H1 (cell line): Measurements from ENCODE around the gene R3HDM4. TPM values are rescaled to one million over a fixed set of nuclear protein-coding genes. Genes with fewer than 3 reads are reported as not detected.
"Not testable (repeated sequence)": the region's sequence is repeated elsewhere in the genome, so short reads cannot be mapped to it uniquely, and the experiment has no call there.

ENCODE experiments used
- CTCF ChIA-PET: fragments of 300-600 bp; sonication (Branson Sonifier 250); formaldehyde crosslinking; loops from one replicate; lab custom pipeline; 2021; ENCODE audit not compliant: partially characterized antibody; lab: Charles Lee
- POLR2A ChIA-PET: fragments of 300-600 bp; sonication (Branson Sonifier 250); formaldehyde crosslinking; loops from one replicate; lab custom pipeline; 2021; ENCODE audit warnings: inconsistent platforms; ENCODE audit not compliant: partially characterized antibody; lab: Charles Lee
- DNase-seq, 2 experiments: peaks; one replicate each; pipeline versions ENCODE4 v3.0.0 to v3.0.0-alpha.2; 2010 to 2022; ENCODE audit warnings: low spot score in 2 of 2, low read depth in 1 of 2, mixed read lengths in 1 of 2
- FAIRE-seq: peaks from 2 replicates; lab custom pipeline; 2011; peaks lifted over from hg19 to GRCh38; lab: Jason Lieb, UNC
- H2AFZ ChIP-seq: 2 replicates; pipeline ENCODE4 v1.8.1; 2012; ENCODE audit warnings: low read length, inconsistent platforms
- H2AK5ac ChIP-seq: 2 replicates; pipeline ENCODE4 v1.6.1; 2013; ENCODE audit warnings: low read depth, low read length
- H2BK120ac ChIP-seq: replicated peaks from 2 replicates; pipeline ENCODE3; 2013; ENCODE audit warnings: low read depth, low read length, inconsistent platforms
- H2BK12ac ChIP-seq: 2 replicates; pipeline ENCODE4 v1.6.1; 2013; ENCODE audit warnings: low read depth, low read length
- H2BK15ac ChIP-seq: 2 replicates; pipeline ENCODE4 v1.6.1; 2013; ENCODE audit warnings: low read length
- H2BK20ac ChIP-seq: 2 replicates; pipeline ENCODE4 v1.6.1; 2013; ENCODE audit warnings: low read length
- H2BK5ac ChIP-seq: 2 replicates; pipeline ENCODE4 v1.6.1; 2013; ENCODE audit warnings: low read depth, low read length
- H3K14ac ChIP-seq: 2 replicates; pipeline ENCODE4 v1.6.1; 2013; ENCODE audit warnings: inconsistent platforms; ENCODE audit not compliant: insufficient read length
- H3K18ac ChIP-seq: 2 replicates; pipeline ENCODE4 v1.6.1; 2013; ENCODE audit warnings: low read length; ENCODE audit errors: extremely low read depth
- H3K23ac ChIP-seq: 2 replicates; pipeline ENCODE4 v1.6.1; 2013; ENCODE audit warnings: inconsistent platforms; ENCODE audit not compliant: insufficient read length
- H3K23me2 ChIP-seq: 2 replicates; pipeline ENCODE4 v1.6.1; 2013; ENCODE audit warnings: low read depth, low read length
- H3K27ac ChIP-seq: 2 replicates; pipeline ENCODE4 v1.6.1; 2011; ENCODE audit warnings: low read depth, low read length, inconsistent platforms
- H3K27me3 ChIP-seq, 4 experiments: replicated peaks in 1 of 4; 1 replicate in 1 of 4; 2 replicates in 3 of 4; pipeline versions ENCODE4 v1.6.1 to v1.8.1; 2011 to 2013; ENCODE audit warnings: low read length in 3 of 4, mild to moderate bottlenecking in 3 of 4, inconsistent platforms in 2 of 4, mixed read lengths in 2 of 4, moderate library complexity in 1 of 4; ENCODE audit not compliant: control insufficient read depth in 3 of 4, insufficient read depth in 3 of 4; ENCODE audit errors: extremely low read depth in 1 of 4
- H3K36me3 ChIP-seq, 4 experiments: 2 replicates each; pipeline versions ENCODE4 v1.6.1 to v1.8.1; 2011 to 2013; ENCODE audit warnings: mild to moderate bottlenecking in 4 of 4, low read length in 3 of 4, moderate library complexity in 2 of 4, control low read depth in 1 of 4, inconsistent platforms in 1 of 4; ENCODE audit not compliant: insufficient read depth in 4 of 4, control insufficient read depth in 2 of 4
- H3K4ac ChIP-seq: replicated peaks from 2 replicates; pipeline ENCODE3; 2013; ENCODE audit warnings: low read length, low read depth, mixed read lengths, inconsistent platforms; ENCODE audit not compliant: insufficient read length
- H3K4me1 ChIP-seq, 4 experiments: replicated peaks in 1 of 4; 1 replicate in 1 of 4; 2 replicates in 3 of 4; pipeline versions ENCODE4 v1.6.1 to v1.8.1; 2011 to 2013; ENCODE audit warnings: low read length in 3 of 4, inconsistent platforms in 2 of 4, mixed read lengths in 1 of 4; ENCODE audit not compliant: insufficient read depth in 4 of 4, control insufficient read depth in 3 of 4
- H3K4me2 ChIP-seq, 2 experiments: 2 replicates each; pipeline versions ENCODE4 v1.6.1 to v1.8.1; 2011 to 2013; ENCODE audit warnings: low read depth in 2 of 2, low read length in 2 of 2, control low read depth in 1 of 2, inconsistent platforms in 1 of 2, mild to moderate bottlenecking in 1 of 2; ENCODE audit not compliant: insufficient read depth in 1 of 2
- H3K4me3 ChIP-seq, 4 experiments: fragments of 200-600, 300-600 bp in 1 of 4; sonication (generic), shearing (Covaris generic), sonication (Bioruptor Twin) in 1 of 4; 2 replicates each; pipeline versions ENCODE4 v1.5.1 to v1.8.1; 2011 to 2016; ENCODE audit warnings: low read length in 4 of 4, low read depth in 3 of 4, control low read depth in 2 of 4, inconsistent platforms in 2 of 4, mild to moderate bottlenecking in 2 of 4, mixed read lengths in 1 of 4, moderate library complexity in 1 of 4; ENCODE audit not compliant: insufficient read depth in 2 of 4; ENCODE audit errors: extremely low read depth in 1 of 4
- H3K56ac ChIP-seq: replicated peaks from 2 replicates; pipeline ENCODE3; 2013; ENCODE audit warnings: low read depth, mild to moderate bottlenecking, mixed read lengths, low read length, inconsistent platforms; ENCODE audit not compliant: insufficient read length
- H3K79me1 ChIP-seq: 2 replicates; pipeline ENCODE4 v1.6.1; 2013; ENCODE audit warnings: low read depth, low read length, control low read depth
- H3K79me2 ChIP-seq, 2 experiments: 2 replicates each; pipeline versions ENCODE4 v1.6.1 to v1.8.1; 2012 to 2013; ENCODE audit warnings: low read length in 2 of 2, mild to moderate bottlenecking in 2 of 2, inconsistent platforms in 1 of 2; ENCODE audit not compliant: insufficient read depth in 2 of 2, control insufficient read depth in 1 of 2
- H3K9ac ChIP-seq, 4 experiments: replicated peaks in 1 of 4; 1 replicate in 1 of 4; 2 replicates in 3 of 4; pipeline versions ENCODE4 v1.6.1 to v1.8.1; 2011 to 2013; ENCODE audit warnings: low read depth in 3 of 4, low read length in 3 of 4, control low read depth in 2 of 4, mild to moderate bottlenecking in 2 of 4, moderate library complexity in 2 of 4, inconsistent platforms in 1 of 4; ENCODE audit errors: extremely low read depth in 1 of 4
- H3K9me3 ChIP-seq, 2 experiments: 2 replicates each; pipeline versions ENCODE4 v1.6.1 to v1.8.1; 2012 to 2013; ENCODE audit warnings: mild to moderate bottlenecking in 2 of 2, moderate library complexity in 2 of 2, control low read depth in 1 of 2, inconsistent platforms in 1 of 2, low read depth in 1 of 2, low read length in 1 of 2, mixed read lengths in 1 of 2; ENCODE audit not compliant: insufficient read depth in 2 of 2
- H4K20me1 ChIP-seq, 2 experiments: replicated peaks in 1 of 2; 2 replicates each; pipeline versions ENCODE3 to v1.8.1; 2011 to 2013; ENCODE audit warnings: inconsistent platforms in 2 of 2, low read length in 2 of 2, mild to moderate bottlenecking in 1 of 2; ENCODE audit not compliant: insufficient read depth in 2 of 2, control insufficient read depth in 1 of 2
- H4K5ac ChIP-seq: 2 replicates; pipeline ENCODE4 v1.6.1; 2013; ENCODE audit warnings: low read length, low read depth, mixed read lengths, inconsistent platforms; ENCODE audit not compliant: insufficient read length
- H4K8ac ChIP-seq: 2 replicates; pipeline ENCODE4 v1.8.0; 2013; ENCODE audit warnings: mild to moderate bottlenecking, moderate library complexity, low read length, inconsistent platforms; ENCODE audit not compliant: insufficient read depth; ENCODE audit errors: extremely low read depth
- H4K91ac ChIP-seq: replicated peaks from 2 replicates; pipeline ENCODE3; 2013; ENCODE audit warnings: low read length, mixed read lengths, inconsistent platforms; ENCODE audit not compliant: insufficient read length
- WGBS, 2 experiments: shearing (Covaris generic) in 1 of 2; methylation state at CpG; one replicate each; pipeline versions ENCODE4 v1.1.6 to v1.1.7; 2013 to 2015; ENCODE audit warnings: low lambda C conversion rate in 2 of 2, mixed read lengths in 2 of 2, inconsistent platforms in 1 of 2, low coverage in 1 of 2, missing lambda C conversion rate in 1 of 2; ENCODE audit not compliant: insufficient replicate concordance in 2 of 2, insufficient coverage in 1 of 2, insufficient read length in 1 of 2; ENCODE audit errors: extremely low coverage in 1 of 2, missing lambda C conversion rate in 1 of 2; 5-methylcytosine and 5-hydroxymethylcytosine counted together
- polyA plus RNA-seq, 7 experiments: library from polyadenylated mRNA; depleted of rRNA in 3 of 7; stranded (reverse) in 5 of 7; unstranded in 2 of 7; fragments of >200 nt in 5 of 7; fragments of 200-250 nt in 2 of 7; gene quantifications; 1 replicate in 5 of 7; 2 replicates in 1 of 7; 4 replicates in 1 of 7; pipeline versions ENCODE4 v1.2.1 to v1.2.3, GENCODE V29; 2011 to 2013; ENCODE audit warnings: missing spikeins in 2 of 7, mixed read lengths in 2 of 7
- total RNA-seq: library from RNA; stranded (reverse); fragmentation: NEBNext Ultra II Directional; extraction: Animal tissue kit (Norgen Biotek cat#: 25700); gene quantifications from 2 replicates; pipeline ENCODE4 v1.2.1, GENCODE V29; 2021

Gene R3HDM4
- total and polyA plus RNA-seq, 2 of the 8 experiments (the other 6 are each of a cell fraction or from before 2014, with no cell fraction given) = 76.8 to 102 TPM

GRCh38 chr19:891421-892200 lies 21.4 kb downstream of the R3HDM4 start:
- H3K18ac ChIP-seq, H3K9me3 ChIP-seq, DNase-seq, H4K5ac ChIP-seq, H3K23me2 ChIP-seq, H2BK12ac ChIP-seq, H3K4me1 ChIP-seq, H2AK5ac ChIP-seq, H3K23ac ChIP-seq, H2BK5ac ChIP-seq, H3K79me1 ChIP-seq, H2BK15ac ChIP-seq, H2BK120ac ChIP-seq, H4K8ac ChIP-seq, H3K79me2 ChIP-seq, H2AFZ ChIP-seq, H3K4ac ChIP-seq, H3K27me3 ChIP-seq, H4K91ac ChIP-seq, H3K56ac ChIP-seq, FAIRE-seq, H3K9ac ChIP-seq, H3K14ac ChIP-seq, H3K27ac ChIP-seq, H2BK20ac ChIP-seq: not testable (repeated sequence)
- Histone ChIP-seq H4K20me1 (peaks cover 0 to 13% of the 10 kb centered on the region in 2 experiments), H3K4me2 (peak overlapping the region; percentile 66 to 70), H3K36me3 (peaks cover 0 to 13% (median 4%) of the 10 kb centered on the region in 4 experiments; a peak in 2 of 8 replicates), H3K4me3 (peak overlapping the region; percentile 48 to 91 (median 66); a peak in 7 of 8 replicates)
- ChIA-PET POLR2A (interaction anchor here (0.5 to 8.8 kb wide), 4 partner anchors 14 to 28 kb away, joined by 3 to 82 read pairs (median 12); no protein-coding TSS in a partner anchor), CTCF (interaction anchor here (0.6 kb wide), 1 partner anchor 688 kb away, joined by 3 read pairs; no protein-coding TSS in a partner anchor)
- 92% methylated on average over 26 of the region's 50 CpGs; no CpG with 5 or more reads in 1 of the 2 experiments for WGBS, 2 experiments
